Measurements from ENCODE around the gene TMEM131.

DNA sequence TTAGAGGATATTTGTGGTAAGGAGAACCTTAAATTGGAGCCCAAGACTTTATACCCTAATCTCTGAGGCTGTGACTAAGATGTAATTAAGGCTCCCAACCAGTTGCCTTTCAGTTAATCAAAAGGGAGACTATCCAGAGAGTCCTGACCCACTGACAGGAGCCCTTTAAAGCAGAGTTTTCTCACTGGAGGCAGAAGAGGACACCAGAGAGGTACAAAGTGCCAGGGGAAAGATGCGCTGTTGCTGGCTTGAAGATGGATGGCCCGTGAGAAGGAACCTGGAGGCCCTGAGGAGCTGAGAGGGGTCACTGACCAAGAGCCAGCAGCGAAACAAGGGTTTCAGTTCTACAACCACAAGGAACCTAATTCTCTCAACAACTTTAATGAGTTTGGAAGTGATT, 137.3 kb downstream of the TMEM131 start:
- TF ChIP-seq, protein P1, sequence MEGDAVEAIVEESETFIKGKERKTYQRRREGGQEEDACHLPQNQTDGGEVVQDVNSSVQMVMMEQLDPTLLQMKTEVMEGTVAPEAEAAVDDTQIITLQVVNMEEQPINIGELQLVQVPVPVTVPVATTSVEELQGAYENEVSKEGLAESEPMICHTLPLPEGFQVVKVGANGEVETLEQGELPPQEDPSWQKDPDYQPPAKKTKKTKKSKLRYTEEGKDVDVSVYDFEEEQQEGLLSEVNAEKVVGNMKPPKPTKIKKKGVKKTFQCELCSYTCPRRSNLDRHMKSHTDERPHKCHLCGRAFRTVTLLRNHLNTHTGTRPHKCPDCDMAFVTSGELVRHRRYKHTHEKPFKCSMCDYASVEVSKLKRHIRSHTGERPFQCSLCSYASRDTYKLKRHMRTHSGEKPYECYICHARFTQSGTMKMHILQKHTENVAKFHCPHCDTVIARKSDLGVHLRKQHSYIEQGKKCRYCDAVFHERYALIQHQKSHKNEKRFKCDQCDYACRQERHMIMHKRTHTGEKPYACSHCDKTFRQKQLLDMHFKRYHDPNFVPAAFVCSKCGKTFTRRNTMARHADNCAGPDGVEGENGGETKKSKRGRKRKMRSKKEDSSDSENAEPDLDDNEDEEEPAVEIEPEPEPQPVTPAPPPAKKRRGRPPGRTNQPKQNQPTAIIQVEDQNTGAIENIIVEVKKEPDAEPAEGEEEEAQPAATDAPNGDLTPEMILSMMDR (IDR thresholded peaks at IDR 0.05), result no peak
- no peak for TF ChIP-seq POLR2A (IDR thresholded peaks at IDR 0.05)
